ENCODE results near the gene TENT4A.

Gene TENT4A

GRCh38 chr5:6730407-6730806 is 17.2 kb downstream of the TENT4A start:
- no peak for DNase-seq (ENCODE audit: extremely low read depth, insufficient read length)
- H3K36me3 ChIP-seq (ENCODE audit: control insufficient read depth, insufficient read depth, low read length), result peaks cover 3% of the 10 kb centered on the region
- no peak overlapping the region; the same call in 1 of the 2 replicates for H3K4me3 ChIP-seq (replicated peaks; ENCODE audit: low read depth, low read length)
- TF ChIP-seq, protein P1, sequence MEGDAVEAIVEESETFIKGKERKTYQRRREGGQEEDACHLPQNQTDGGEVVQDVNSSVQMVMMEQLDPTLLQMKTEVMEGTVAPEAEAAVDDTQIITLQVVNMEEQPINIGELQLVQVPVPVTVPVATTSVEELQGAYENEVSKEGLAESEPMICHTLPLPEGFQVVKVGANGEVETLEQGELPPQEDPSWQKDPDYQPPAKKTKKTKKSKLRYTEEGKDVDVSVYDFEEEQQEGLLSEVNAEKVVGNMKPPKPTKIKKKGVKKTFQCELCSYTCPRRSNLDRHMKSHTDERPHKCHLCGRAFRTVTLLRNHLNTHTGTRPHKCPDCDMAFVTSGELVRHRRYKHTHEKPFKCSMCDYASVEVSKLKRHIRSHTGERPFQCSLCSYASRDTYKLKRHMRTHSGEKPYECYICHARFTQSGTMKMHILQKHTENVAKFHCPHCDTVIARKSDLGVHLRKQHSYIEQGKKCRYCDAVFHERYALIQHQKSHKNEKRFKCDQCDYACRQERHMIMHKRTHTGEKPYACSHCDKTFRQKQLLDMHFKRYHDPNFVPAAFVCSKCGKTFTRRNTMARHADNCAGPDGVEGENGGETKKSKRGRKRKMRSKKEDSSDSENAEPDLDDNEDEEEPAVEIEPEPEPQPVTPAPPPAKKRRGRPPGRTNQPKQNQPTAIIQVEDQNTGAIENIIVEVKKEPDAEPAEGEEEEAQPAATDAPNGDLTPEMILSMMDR (IDR thresholded peaks at IDR 0.05; ENCODE audit: insufficient read depth, low read length, poor library complexity, severe bottlenecking), result no peak
- H3K27me3 ChIP-seq (replicated peaks; ENCODE audit: control insufficient read depth, insufficient read depth, low read length), result no peaks in the 10 kb centered on the region

GRCh38 chr5:6730807-6731206 is 17.6 kb downstream of the TENT4A start:
- Histone ChIP-seq H3K27me3 (replicated peaks; ENCODE audit: control insufficient read depth, insufficient read depth, low read length) (no peaks in the 10 kb centered on the region), H3K36me3 (ENCODE audit: control insufficient read depth, insufficient read depth, low read length) (peaks cover 3% of the 10 kb centered on the region), H3K4me3 (replicated peaks; ENCODE audit: low read depth, low read length) (no peak overlapping the region)
- no peak for DNase-seq (ENCODE audit: extremely low read depth, insufficient read length)
- TF ChIP-seq, protein P1 (IDR thresholded peaks at IDR 0.05; ENCODE audit: insufficient read depth, low read length, poor library complexity, severe bottlenecking), result no peak

- no peak for DNase-seq (ENCODE audit: extremely low read depth, insufficient read length)
- Histone ChIP-seq H3K4me3 (replicated peaks; ENCODE audit: low read depth, low read length) (no peak overlapping the region), H3K27me3 (replicated peaks; ENCODE audit: control insufficient read depth, insufficient read depth, low read length) (no peaks in the 10 kb centered on the region), H3K36me3 (ENCODE audit: control insufficient read depth, insufficient read depth, low read length) (peaks cover 1% of the 10 kb centered on the region; the same call in 1 of the 2 replicates)
- TF ChIP-seq, protein P1 (IDR thresholded peaks at IDR 0.05; ENCODE audit: insufficient read depth, low read length, poor library complexity, severe bottlenecking), result no peak
Observed at GRCh38 chr5:6731465-6732237, 18.4 kb downstream of the TENT4A start.

- no peak for DNase-seq (ENCODE audit: extremely low read depth, insufficient read length)
- no peak overlapping the region for H3K4me3 ChIP-seq (replicated peaks; ENCODE audit: low read depth, low read length)
- TF ChIP-seq, protein P1 (IDR thresholded peaks at IDR 0.05; ENCODE audit: insufficient read depth, low read length, poor library complexity, severe bottlenecking), result no peak
- H3K27me3 ChIP-seq (replicated peaks; ENCODE audit: control insufficient read depth, insufficient read depth, low read length), result no peaks in the 10 kb centered on the region
- peaks cover 2% of the 10 kb centered on the region for H3K36me3 ChIP-seq (ENCODE audit: control insufficient read depth, insufficient read depth, low read length)
Observed at GRCh38 chr5:6732634-6733410, 19.6 kb downstream of the TENT4A start.

- no peak for DNase-seq (ENCODE audit: extremely low read depth, insufficient read length)
- TF ChIP-seq, protein P1 (IDR thresholded peaks at IDR 0.05; ENCODE audit: insufficient read depth, low read length, poor library complexity, severe bottlenecking), result no peak
- H3K4me3 ChIP-seq (replicated peaks; ENCODE audit: low read depth, low read length), result no peak overlapping the region
- no peaks in the 10 kb centered on the region for H3K27me3 ChIP-seq (replicated peaks; ENCODE audit: control insufficient read depth, insufficient read depth, low read length)
- peaks cover 5% of the 10 kb centered on the region for H3K36me3 ChIP-seq (ENCODE audit: control insufficient read depth, insufficient read depth, low read length)
Observed at GRCh38 chr5:6733411-6734242, 20.4 kb downstream of the TENT4A start.

All from GM06990 (cell line).